Activated T-cell treated with anti-CD3 and anti-CD28 coated beads for 48 hours (primary cell): ENCODE data around the gene AMOTL2.

Source experiments
- DNase-seq: peaks from one replicate; pipeline ENCODE4 v3.0.0-alpha.2; 2020; ENCODE audit warnings: low read depth

AMOTL2 gene

DNA sequence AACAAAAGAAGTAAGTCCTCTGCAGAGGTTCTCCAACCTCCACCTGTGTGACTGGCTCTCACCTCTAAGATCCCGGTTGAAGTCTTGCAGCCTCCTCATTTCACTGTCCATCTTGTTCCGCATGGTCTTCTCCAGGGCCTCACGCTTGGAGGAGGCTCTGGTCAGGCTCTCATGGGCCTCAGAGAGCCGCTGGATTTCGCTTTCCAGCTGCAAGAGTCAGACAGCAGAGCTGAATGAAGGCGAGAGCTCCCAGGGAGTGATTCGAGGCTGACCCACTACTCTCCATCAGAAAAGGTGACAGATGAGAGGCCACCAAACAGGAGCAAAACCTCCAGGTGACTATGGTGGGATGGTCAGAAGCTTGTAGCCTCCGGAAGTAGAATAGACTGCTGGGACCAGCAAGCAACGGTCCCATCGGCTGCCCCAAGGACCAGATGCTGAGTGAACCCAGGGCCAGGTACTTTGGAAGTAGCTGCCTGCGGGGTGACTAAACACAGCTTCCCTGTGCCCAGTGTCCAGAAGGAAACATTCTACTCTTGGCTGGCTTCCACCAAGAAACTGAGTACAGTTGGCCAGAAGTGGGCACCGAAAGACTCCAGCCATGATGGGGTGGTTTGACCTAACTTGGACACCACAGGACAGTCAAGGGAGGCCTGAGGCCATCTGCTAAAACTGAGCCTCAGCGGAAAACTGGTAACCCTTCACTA is 7.9 kb downstream of the AMOTL2 start:
- no peak for DNase-seq

DNA sequence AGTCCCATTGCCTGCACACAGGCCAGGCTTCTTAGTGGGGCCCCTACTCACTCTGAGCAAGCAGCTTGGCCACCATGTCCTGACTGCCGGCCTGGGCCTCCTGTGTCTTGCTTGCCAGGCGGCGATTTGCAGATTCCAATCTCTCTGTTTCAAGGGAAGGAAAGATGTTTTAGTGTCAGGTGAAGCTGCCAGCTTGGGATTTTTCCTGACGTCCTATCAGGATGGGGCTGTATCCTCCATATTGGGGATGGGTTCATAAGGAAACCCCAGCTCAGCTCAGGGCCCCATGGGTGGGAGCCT is 8.5 kb downstream of the AMOTL2 start:
- no peak for DNase-seq

- DNase-seq = no peak
Measured at GRCh38 chr3:134364936-134365765, 9.1 kb downstream of the AMOTL2 start.

DNA sequence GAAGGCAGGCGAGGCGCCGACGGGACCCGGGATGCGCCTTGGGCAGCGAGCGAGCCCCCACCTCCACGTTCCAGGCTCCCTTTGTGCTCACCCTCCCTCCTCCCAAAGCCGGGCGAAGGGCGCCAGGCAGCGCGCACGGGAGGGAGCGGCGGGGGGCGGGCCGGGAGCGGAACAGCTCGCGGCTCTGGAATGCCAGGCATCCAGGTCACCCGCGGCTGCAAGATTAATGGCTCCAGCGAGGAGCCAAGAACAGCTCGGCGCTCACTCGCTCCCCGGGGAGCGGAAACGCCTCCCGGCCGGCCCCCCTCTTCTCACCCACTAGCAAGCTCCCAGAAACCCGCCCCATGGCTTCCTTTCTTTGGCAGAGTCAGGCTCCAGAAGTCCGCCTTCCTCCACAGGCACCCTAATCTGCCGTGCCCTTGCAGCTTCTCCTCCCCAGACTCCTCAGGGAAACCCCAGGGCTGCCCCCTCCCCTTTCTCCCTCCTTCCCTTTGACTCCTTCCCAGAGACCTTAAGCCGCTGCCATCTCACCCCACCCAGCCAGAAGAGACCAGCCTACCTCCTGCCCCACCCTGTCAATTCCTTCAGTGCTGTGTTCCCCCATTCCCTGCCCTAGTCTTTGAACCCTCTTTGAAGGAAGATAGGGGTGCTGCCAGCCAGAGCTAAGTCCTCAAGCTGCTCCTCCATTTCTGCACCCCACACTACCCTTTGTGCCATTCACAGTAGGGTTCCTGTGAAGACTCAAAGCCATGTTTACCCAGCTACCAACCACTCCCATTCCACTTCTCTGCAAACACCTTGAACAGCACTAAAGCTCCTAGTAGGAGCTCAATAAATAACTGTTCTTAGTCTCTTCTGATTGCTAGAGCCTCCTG is 9.9 kb downstream of the AMOTL2 start:
- DNase-seq = no peak

DNA sequence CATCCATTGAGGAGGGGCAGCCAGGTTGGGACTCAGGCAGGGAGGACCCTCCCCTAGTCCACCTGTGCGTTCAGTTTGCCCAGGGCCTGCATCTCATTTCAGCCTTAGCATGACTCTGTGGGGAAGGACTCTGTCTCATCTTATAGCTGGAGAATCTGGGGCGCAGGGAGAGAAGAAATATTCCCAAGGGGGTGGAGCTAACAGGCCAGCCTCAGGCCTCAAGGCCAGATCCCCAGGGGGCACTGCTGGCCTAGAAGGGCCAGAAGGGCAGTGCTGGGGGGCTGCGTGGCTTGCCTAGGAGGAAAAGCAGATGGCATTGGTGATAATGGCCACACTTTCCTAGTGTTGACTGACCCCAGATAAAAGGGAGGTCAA is 10.9 kb downstream of the AMOTL2 start:
- DNase-seq = no peak

- DNase-seq = no peak
Measured at GRCh38 chr3:134362670-134363380, 11.4 kb downstream of the AMOTL2 start.

DNA sequence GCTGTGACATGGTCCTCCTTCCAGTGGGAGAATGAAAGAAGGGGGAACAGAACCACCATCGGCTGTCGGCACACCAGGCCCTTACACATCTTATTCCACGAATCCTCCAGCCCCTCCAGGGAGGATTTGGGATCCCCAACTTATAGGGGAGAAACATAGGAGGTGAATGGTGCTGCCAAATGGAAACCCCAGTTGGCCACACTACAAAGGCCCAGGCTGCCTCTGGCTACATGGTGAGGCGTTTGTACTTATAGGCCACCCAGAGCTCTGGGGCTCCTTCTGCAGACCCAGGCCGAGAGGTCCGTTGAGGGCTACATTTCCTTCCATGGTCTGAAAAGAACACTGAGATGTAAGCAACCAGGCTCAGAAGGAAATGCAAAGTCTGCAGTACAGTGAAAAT is 12.0 kb downstream of the AMOTL2 start:
- DNase-seq = no peak

DNA sequence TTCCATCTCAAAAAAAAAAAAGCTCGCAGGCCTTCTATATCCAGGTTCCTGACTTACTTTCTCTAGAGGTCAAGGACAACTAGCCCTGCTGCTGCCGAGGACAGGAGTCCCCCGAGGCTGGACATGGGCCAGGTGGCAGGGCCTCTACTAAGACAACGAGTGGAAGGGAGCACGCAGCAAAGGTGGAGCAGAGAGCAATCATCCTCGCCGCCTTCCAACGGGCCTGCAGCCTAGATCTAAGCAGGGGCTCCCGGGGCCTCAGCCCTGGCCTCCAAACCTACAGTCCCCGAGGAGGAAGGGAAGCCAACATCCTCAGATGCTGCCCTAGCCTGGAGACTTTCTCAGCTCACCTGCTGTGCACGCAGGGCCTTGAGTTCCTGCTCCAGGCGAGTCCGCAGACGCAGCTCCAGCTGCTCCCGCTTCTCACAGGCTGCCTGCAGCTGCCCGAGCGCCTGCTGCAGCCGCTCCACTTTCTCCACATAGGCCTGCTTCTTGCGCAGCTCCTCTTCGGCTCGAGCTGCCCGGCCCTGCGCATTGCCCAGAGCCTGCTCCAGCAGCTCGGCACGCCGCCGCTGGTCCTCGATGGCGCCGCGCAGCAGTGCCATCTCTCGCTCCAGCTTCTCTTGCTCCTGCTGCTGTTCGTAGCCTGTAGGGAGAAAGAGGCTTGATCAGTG is 12.9 kb downstream of the AMOTL2 start:
- no peak for DNase-seq

DNA sequence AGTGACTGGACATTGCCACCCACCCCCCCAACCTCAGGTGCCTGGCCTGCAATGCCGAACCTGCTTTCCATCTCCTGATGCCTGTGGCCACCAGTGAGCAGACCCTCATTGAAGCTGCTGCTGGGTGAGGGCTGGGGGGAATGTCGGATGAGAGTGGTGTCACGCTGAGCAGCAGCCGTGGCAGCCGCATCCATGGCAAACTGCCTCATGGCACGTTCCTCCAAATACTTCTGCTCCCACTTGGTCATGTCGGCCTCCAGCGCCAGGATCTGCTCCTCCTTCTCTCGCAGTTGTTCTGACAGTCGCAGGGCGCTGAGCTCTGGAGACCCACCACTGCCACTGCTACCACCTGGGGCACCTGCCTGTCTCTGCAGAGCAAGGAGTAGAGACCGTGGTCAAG is 14.2 kb downstream of the AMOTL2 start:
- DNase-seq = no peak

DNA sequence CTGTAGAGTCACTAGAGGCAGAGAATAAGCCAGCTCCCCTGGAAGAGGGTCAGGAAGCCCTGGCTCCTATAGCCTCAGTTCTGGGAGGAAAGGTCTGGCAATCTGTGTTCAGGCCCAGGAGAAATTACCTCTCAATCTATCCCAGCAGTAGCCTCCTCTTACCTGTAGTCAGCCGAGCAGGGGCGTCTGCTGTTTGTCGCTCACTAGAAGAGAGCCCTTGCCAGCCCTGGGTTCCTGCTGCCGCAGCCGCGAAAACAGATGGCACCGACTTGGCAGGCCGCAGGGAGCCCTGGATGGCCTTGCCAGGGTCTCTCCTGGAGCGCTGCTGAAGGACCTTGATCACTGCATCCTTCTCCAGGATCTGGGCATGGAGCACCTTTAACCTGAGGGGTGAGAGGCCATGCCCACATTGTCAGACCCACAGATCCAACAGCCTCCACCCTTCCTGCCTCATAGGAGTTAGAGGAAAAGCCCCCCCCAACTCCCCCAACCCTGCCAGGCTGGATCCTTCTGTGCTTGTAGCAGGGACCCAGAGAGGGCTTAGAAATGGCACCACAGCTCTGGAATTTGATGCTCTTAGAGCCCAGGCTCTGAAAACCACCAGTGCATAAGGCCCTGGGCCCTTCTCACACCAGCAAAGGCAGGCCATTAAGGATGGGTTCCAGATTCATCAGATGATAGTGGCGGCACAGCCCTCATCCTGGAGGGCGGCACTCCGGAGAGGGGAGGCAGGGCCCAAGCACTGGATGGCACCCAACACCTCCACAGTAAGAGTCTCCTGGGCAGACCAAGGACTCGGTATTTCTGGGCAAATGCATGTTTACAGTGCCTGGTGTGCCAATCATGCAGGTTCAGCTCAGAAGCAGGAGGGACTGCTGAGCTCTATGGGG is 14.9 kb downstream of the AMOTL2 start:
- DNase-seq = no peak

GRCh38 chr3:134357914-134358811 is 16.1 kb downstream of the AMOTL2 start:
- DNase-seq = no peak

GRCh38 chr3:134357261-134357913 is 16.9 kb downstream of the AMOTL2 start:
- no peak for DNase-seq

DNA sequence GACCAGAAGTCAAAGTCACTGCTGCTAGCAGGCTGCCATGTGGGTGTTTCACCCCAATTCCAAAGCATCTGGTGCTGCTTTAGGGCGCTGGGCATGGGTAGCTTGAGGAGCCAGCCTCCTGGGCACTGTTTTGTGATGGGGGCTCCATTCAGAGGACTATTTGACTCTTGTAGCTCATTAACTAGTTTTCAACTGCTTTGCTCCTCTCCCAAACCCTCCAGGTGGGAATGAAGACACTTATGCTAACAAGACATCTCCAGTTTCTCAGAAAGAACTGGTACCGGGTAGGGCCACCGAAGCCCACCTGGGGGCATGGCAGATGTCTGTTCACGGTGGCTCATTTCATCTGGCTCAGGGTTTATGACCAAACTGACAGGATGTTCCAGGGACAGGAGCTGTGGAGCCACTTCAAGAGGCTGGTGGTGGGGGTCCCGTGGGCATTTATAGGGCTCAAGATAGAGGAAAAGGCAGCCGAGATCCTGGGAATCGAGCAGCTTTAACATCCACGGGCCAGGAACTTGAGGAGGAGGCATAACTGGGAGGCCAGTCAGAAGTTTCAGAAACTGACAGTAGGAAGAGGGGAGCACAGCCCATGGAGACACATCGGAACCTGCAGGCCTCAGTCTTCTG is 17.7 kb downstream of the AMOTL2 start:
- DNase-seq = no peak

DNA sequence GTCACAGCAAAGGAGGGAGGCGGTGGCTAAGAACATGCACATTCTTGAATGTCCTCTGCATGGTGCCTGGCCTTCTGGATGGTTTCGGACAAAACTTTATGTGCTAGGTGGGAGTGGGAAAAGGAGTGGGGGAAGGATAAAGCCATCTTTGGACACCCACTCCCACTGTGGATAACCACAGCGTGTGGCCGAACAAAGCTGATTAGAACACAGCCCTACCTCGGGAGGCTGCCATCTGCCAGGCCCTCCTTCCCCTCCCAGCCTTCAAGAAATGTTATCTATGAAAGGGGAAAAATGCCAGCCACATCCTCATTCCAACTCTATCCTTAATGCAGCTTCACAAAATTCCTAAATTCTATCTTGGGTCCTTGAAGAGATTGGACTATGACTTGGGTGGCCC is 18.8 kb downstream of the AMOTL2 start:
- no peak for DNase-seq

GRCh38 chr3:134354612-134355251 is 19.5 kb downstream of the AMOTL2 start:
- no peak for DNase-seq

DNA sequence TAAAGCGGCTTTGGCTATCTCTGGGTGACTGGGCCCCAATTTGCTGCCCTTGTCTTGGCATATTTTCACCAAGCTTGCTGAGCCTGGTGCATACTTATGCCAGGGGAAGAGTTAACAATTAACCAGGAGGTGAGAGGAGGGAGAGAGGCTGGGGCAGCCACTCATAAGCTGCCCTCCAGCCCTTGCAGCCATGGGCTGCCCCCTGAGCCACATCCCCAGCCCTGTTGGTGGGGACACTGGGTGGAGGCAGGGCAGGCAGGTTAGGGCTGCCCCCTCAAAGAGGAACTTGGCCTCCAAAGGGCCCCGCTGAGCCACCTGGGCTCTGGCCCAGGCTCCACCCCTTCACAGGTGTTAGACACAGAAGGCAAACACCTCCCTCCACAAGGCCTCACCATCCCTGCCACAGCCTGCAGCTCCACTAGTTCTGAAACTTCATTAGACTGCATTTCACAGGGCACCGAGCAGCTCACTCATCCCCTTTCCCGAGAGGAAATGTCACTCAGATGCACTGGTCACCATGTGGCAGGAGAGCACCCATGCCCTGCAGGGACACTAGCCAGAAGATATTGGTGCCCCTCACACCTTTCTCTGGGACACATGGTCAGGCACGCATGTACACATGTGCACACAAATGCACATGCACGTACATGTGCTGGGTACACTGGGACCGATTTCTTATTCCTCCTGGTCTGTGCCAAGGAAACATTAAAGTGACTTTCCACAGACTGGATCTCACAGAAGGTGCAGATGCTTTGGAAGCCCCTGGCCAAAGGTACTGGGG is 20.2 kb downstream of the AMOTL2 start:
- DNase-seq = no peak

GRCh38 chr3:134353171-134353825 is 20.9 kb downstream of the AMOTL2 start:
- DNase-seq = no peak
